Measurements from ENCODE around the gene NTMT1. TPM values are rescaled to one million over a fixed set of nuclear protein-coding genes. Genes with fewer than 3 reads are reported as not detected.

The NTMT1 gene
- total and polyA plus RNA-seq, 10 of the 15 experiments (the other 5 are each of a cell fraction or from before 2014, with no cell fraction given): 12.8 to 85.4 (median 39.3) TPM

GRCh38 chr9:129640086-129640870 lies 14.3 kb downstream of the NTMT1 start:
- no peak for ATAC-seq
- Histone ChIP-seq H3K4me2 (ENCODE audit: control insufficient read depth, insufficient read depth) (peak overlapping the region; percentile 78; the same call in 1 of the 2 replicates), H3K27me3 (replicated peaks in 1 of 2; ENCODE audit: control insufficient read depth in 2 of 2, insufficient read depth in 2 of 2, low read length in 1 of 2) (no peaks in the 10 kb centered on the region), H2AFZ (ENCODE audit: control insufficient read depth, low read depth, low read length) (no peak overlapping the region), H3K79me2 (ENCODE audit: control insufficient read depth, insufficient read depth, low read length) (peaks cover 15% of the 10 kb centered on the region), H4K20me1 (ENCODE audit: control insufficient read depth, insufficient read depth) (no peaks in the 10 kb centered on the region), H3K4me1 (ENCODE audit: control insufficient read depth, insufficient read depth, low read length) (peaks cover 6% of the 10 kb centered on the region; the same call in 1 of the 2 replicates), H3K36me3 (ENCODE audit: control insufficient read depth in 2 of 2, insufficient read depth in 2 of 2, low read length in 1 of 2) (peaks cover 11 to 24% of the 10 kb centered on the region in 2 experiments; a peak in 3 of 4 replicates), H3K9ac (ENCODE audit: control insufficient read depth, insufficient read depth, low read length) (no peak overlapping the region), H3K9me3 (replicated peaks; ENCODE audit: control insufficient read depth, insufficient read depth, low read length) (no peaks in the 10 kb centered on the region), H3K4me3 (peak overlapping the region; percentile 90; the same call in 1 of the 2 replicates), H3K27ac (ENCODE audit: control insufficient read depth, insufficient read depth) (no peak overlapping the region)
- in situ Hi-C loops (cut with MboI) (no loop called here), intact Hi-C loops (cut with micrococcal nuclease; ENCODE audit: unreplicated experiment) (no loop called here)
- no peak for FAIRE-seq
- WGBS (ENCODE audit: insufficient coverage, insufficient replicate concordance, low lambda C conversion rate, missing lambda C conversion rate): 82% methylated on average over 25 of the region's 25 CpGs
- RAD21 ChIA-PET (ENCODE audit: unreplicated experiment): interaction anchor here (2.1 kb wide), 1 partner anchor 15 kb away, joined by 7 read pairs; the partner anchor contains the start of gene NTMT1
- DNase-seq (ENCODE audit: low read depth, low spot score): no peak
- CTCF ChIA-PET: interaction anchor here (0.7 to 2.1 kb wide), 5 partner anchors 9 to 29 kb away, joined by 3 to 7 read pairs (median 4); no protein-coding TSS in a partner anchor
- SMC1A ChIA-PET (ENCODE audit: uncharacterized antibody, unreplicated experiment): interaction anchor here (0.6 kb wide), 2 partner anchors 87 to 110 kb away, joined by 3 to 4 read pairs; no protein-coding TSS in a partner anchor
- POLR2A ChIA-PET: interaction anchor here (0.5 to 1.4 kb wide), 2 partner anchors 9 to 565 kb away, joined by 3 to 4 read pairs; no protein-coding TSS in a partner anchor
- no TSS peak for BruUV-seq (replicated peaks)
- TF ChIP-seq CHD2 (IDR thresholded peaks at IDR 0.05; ENCODE audit: borderline replicate concordance, low read depth, low read length): no peak
- no peak for TF ChIP-seq E2F4 (IDR thresholded peaks at IDR 0.05; ENCODE audit: low read depth, low read length)
- no peak for TF ChIP-seq POLR2AphosphoS5 (IDR thresholded peaks at IDR 0.05; ENCODE audit: low read length)
- TF ChIP-seq ETV6 (conservative IDR thresholded peaks at IDR 0.05 in 1 of 2, IDR thresholded peaks at IDR 0.05 in 1 of 2; ENCODE audit: borderline replicate concordance in 1 of 2, low read depth in 1 of 2): no peak
- TF ChIP-seq ZSCAN29 (IDR thresholded peaks at IDR 0.05): no peak
- no peak for TF ChIP-seq NFXL1 (IDR thresholded peaks at IDR 0.05; ENCODE audit: borderline replicate concordance)
- no peak for TF ChIP-seq SUZ12 (IDR thresholded peaks at IDR 0.05; ENCODE audit: unreplicated experiment)
- no peak for TF ChIP-seq CBX5 (IDR thresholded peaks at IDR 0.05; ENCODE audit: low read depth)
- TF ChIP-seq POLR2A (IDR thresholded peaks at IDR 0.05; ENCODE audit: low read depth, low read length): no peak
- no peak for TF ChIP-seq CTCF (IDR thresholded peaks at IDR 0.05 in 2 of 3, conservative IDR thresholded peaks at IDR 0.05 in 1 of 3; ENCODE audit: control insufficient read depth in 2 of 3, extremely low read depth in 1 of 3, insufficient read depth in 1 of 3, low read depth in 3 of 3, low read length in 3 of 3)
- no peak for TF ChIP-seq BRCA1 (IDR thresholded peaks at IDR 0.05; ENCODE audit: low read depth, low read length)
- no peak for TF ChIP-seq ZNF207 (IDR thresholded peaks at IDR 0.05; ENCODE audit: borderline replicate concordance)
- no peak for TF ChIP-seq CUX1 (IDR thresholded peaks at IDR 0.05; ENCODE audit: insufficient replicate concordance, low read depth, low read length)
- TF ChIP-seq MXI1 (IDR thresholded peaks at IDR 0.05; ENCODE audit: low read depth, low read length): no peak
- TF ChIP-seq RAD51 (IDR thresholded peaks at IDR 0.05): no peak

All from GM12878 (cell line).